Heart left ventricle (tissue), 13 donors: ENCODE results near the gene THSD4.

ENCODE experiments used
- POLR2A ChIP-seq, 2 donors: fragments of 450-650 bp; IDR thresholded peaks; one replicate each; pipeline ENCODE4 v1.6.1; 2017; ENCODE audit warnings: antibody characterized with exemption in 2 of 2, mild to moderate bottlenecking in 2 of 2, moderate library complexity in 2 of 2
- TF ChIP-seq, protein P1 (sequence below), 12 donors: fragments of 200-600 bp; sonication (generic) in 4 of 12; IDR thresholded peaks; one replicate each; pipeline versions ENCODE4 v1.5.0 to v1.8.0; 2018 to 2022; ENCODE audit warnings: antibody characterized with exemption in 12 of 12, mild to moderate bottlenecking in 5 of 12
- donor health status: ischemic (EF 13 %, LVEDD 7.1; RV severe dilation, severe dysfunction).
- donor health status: DM: no; HTN: yes; CAD: no.
- donor health status: DM: no; HTN: no; CAD: no.
- donor health status: ischemic (EF 25% LVEDD 6.9; RV normal size, moderate dysfunction).
- donor health status: ischemic (EF 25% LVEDD 5.7; RV mildly dilated, moderate dysfunction).
- donor health status: ischemic (EF 35%, LVEDD 5.7; RV mildly dilated, moderate dysfunction).
- donor health status: nonischemic (EF 11% LVEDD 7.7; RV severe dilation, severe dysfunction).
- donor health status: DM: yes; HTN: yes; CAD: no.
- donor health status: PGD.
- donor health status: ischemic (EF 29% LVEDD 5.4; RV normal size, mild dysfunction).
- donor health status: nonischemic (EF 23%, LVEDD 6.1; RV moderate dilation, normal function).

DNA sequence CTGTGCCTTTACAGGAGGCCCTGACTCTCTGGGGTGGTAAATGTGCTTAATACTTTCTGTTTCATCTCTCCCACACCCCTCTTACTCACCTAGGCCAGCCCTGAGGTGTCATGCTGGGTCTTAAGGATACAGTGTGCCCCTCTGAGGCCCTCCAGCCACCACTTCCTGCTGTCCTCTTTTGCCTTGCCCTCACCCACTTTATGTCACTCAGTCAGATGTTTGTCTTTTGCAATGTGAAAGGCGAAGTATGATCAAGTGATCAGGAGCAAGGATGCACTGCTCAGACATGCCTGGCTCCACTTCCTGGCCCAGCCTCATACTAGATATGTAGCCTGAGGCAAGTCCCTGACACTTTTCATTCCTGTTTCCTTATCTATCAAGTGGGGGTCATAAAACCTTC, 356.1 kb downstream of the THSD4 start:
- TF ChIP-seq, protein P1, sequence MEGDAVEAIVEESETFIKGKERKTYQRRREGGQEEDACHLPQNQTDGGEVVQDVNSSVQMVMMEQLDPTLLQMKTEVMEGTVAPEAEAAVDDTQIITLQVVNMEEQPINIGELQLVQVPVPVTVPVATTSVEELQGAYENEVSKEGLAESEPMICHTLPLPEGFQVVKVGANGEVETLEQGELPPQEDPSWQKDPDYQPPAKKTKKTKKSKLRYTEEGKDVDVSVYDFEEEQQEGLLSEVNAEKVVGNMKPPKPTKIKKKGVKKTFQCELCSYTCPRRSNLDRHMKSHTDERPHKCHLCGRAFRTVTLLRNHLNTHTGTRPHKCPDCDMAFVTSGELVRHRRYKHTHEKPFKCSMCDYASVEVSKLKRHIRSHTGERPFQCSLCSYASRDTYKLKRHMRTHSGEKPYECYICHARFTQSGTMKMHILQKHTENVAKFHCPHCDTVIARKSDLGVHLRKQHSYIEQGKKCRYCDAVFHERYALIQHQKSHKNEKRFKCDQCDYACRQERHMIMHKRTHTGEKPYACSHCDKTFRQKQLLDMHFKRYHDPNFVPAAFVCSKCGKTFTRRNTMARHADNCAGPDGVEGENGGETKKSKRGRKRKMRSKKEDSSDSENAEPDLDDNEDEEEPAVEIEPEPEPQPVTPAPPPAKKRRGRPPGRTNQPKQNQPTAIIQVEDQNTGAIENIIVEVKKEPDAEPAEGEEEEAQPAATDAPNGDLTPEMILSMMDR (IDR thresholded peaks at IDR 0.05): no peak
- TF ChIP-seq POLR2A (IDR thresholded peaks at IDR 0.05): no peak
